Head of caudate nucleus (tissue), 42 donors: ENCODE measurements around the gene ITM2A.

Experiments
- DNase-seq, 42 donors: peaks; one replicate each; pipeline versions ENCODE4 v3.0.0 to v3.0.0-alpha.2; 2020 to 2021; ENCODE audit warnings: mixed read lengths in 7 of 42
- intact Hi-C: fragments of 100-400 bp; cut with DNase I; formaldehyde crosslinking; loops from one replicate; pipeline ENCODE4 v1.15.0; 2022

Gene ITM2A

DNA sequence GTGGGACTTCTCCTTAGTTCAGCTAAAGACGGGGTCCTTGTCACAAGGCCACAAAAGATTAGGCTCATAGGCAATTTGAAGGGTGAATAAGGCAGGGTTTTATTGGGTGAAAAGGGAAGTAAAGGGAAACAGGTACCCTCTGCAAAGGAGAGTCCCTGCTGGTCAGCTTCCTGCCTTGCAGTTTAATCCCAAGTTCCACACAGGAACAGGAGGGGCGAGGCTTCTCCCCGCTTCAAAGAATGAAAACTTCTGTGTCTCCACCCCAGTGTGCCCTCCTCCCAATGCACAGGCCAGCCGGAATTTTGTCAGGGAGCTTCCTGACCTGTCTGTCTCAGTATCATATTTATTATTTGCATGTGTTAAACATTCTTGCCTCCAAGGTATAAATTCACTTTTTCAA is 37.1 kb downstream of the ITM2A start:
- intact Hi-C loops, result no loop called here
- DNase-seq, result no peak

DNA sequence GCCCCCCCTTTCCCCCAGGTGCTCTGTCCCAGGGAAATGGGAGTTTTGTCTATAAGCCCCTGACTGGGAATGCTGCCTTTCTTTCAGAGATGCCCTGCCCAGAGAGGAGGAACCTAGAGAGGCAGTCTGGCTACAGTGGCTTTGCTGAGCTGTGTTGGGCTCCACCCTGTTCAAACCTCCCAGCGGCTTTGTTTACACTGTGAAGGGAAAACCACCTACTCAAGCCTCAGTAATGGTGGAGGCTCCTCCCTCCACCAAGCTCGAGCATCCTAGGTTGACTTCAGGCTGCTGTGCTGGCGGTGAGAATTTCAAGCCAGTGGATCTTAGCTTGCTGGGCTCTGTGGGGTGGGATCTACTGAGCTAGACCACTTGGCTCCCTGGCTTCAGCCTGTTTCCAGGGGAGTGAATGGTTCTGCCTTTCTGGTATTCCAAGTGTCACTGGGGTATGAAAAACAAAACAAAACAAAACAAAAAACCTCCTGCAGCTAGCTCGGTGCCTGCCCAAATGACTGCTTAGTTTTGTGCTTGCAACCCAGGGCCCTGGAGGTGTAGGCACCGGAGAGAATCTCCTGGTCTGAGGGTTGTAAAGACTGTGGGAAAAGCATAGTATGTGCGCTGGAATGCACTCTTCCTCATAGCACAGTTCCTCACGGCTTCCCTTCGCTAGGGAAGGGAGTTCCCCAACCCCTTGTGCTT is 41.7 kb downstream of the ITM2A start:
- no peak for DNase-seq
- intact Hi-C loops, result no loop called here
